Mucosa of rectum (tissue), 2 donors: ENCODE measurements around the gene RENBP.
A peak's percentile ranks its signal among the peaks of the same experiment; 100 is the strongest.

Experiments
- H3K27ac ChIP-seq, 2 donors: one replicate each; pipeline ENCODE4 v1.7.0; 2013; ENCODE audit warnings: inconsistent platforms in 2 of 2, low read depth in 2 of 2, low read length in 2 of 2
- H3K27me3 ChIP-seq, 2 donors: one replicate each; pipeline ENCODE4 v1.7.0; 2013; ENCODE audit warnings: low read length in 2 of 2; ENCODE audit not compliant: control insufficient read depth in 2 of 2, insufficient read depth in 2 of 2
- H3K36me3 ChIP-seq, 2 donors: one replicate each; pipeline ENCODE4 v1.7.0; 2013; ENCODE audit warnings: low read length in 2 of 2; ENCODE audit not compliant: control insufficient read depth in 2 of 2, insufficient read depth in 2 of 2
- H3K4me1 ChIP-seq, 2 donors: one replicate each; pipeline ENCODE4 v1.7.0; 2013; ENCODE audit warnings: low read length in 2 of 2, mild to moderate bottlenecking in 1 of 2; ENCODE audit not compliant: control insufficient read depth in 2 of 2, insufficient read depth in 2 of 2
- H3K4me3 ChIP-seq, 2 donors: one replicate each; pipeline ENCODE4 v1.7.0; 2013; ENCODE audit warnings: low read length in 2 of 2
- H3K9ac ChIP-seq, 2 donors: one replicate each; pipeline ENCODE4 v1.7.0; 2013; ENCODE audit warnings: low read length in 2 of 2, low read depth in 1 of 2, mild to moderate bottlenecking in 1 of 2
- H3K9me3 ChIP-seq, 2 donors: one replicate each; pipeline ENCODE4 v1.7.0; 2013; ENCODE audit warnings: low read length in 2 of 2; ENCODE audit not compliant: control insufficient read depth in 2 of 2
- donor health status: healthy.
- donor health status: Normal muscosa, but diverticular disease.

The RENBP gene

DNA sequence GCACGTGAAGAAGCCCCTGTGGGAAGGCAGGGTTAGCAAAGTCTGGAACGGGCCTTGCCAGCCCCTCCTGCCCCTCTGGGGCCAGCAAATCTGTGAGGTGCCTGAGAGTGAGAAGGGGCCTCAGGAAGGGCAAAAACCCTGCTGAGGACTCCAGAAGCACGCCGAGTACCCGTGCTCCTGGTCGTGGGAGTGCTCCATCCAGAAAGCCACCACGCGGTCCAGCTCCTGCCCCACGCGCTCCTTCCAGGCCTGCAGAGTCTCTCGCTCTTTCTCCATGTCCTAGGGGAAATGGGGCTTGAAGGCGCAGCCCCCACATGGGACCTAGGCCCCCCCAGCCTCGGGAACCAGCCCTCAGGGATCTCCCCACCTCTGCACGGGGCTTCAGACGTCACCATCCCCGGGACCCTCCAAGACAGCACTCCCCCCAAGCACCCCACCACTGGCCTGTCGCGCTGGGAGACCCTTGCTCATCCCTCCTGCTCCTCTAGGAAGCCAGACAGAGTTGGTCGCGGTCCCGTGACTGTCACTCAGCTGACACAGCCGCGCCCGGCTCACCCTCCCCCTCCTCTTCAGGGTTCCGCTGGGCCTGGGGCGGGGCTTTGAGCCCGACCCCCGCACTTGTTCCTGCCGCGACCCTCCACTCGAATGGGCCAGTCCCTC lies at the start of gene RENBP:
Gene RENBP (minus strand): TSS at position 504 of the 660 bp plus-strand sequence. CDS start 33 bp downstream, at position 471.
- H3K27ac ChIP-seq = peak within 1 kb of the TSS in 1 of 2 donors; percentile 52
- H3K4me3 ChIP-seq = peak within 1 kb of the TSS; percentile 51 to 54
- no peaks in the 10 kb centered on the region for H3K9me3 ChIP-seq
- peaks cover 0 to 7% of the 10 kb centered on the region in 2 donors for H3K27me3 ChIP-seq
- H3K36me3 ChIP-seq = peaks cover 0 to 1% of the 10 kb centered on the region in 2 donors
- H3K4me1 ChIP-seq = peaks cover 3 to 5% of the 10 kb centered on the region in 2 donors
- peak within 1 kb of the TSS; percentile 16 to 47 for H3K9ac ChIP-seq

DNA sequence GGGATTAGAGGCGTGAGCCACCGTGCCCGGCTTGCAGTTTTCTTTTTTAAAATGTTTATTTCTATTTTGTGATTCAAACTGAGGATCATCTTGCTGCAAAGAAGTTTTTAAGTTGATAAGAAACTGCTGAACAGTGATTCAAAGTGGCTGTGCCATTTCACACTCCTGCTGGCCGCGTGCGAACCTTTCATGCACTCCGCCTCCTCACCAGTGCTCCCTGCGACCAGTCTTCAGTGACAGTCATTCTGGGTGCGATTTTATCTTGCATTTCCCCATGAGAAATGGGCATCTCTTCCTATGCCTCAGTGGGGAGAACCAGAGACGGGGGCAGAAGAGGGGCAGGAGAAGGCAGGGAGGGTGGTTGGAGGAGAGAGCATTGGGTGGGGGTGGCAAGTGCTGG lies 49.5 kb upstream of the RENBP start:
- H3K4me1 ChIP-seq = no peaks in the 10 kb centered on the region
- no peak overlapping the region for H3K9ac ChIP-seq
- H3K9me3 ChIP-seq = no peaks in the 10 kb centered on the region
- no peak overlapping the region for H3K27ac ChIP-seq
- H3K36me3 ChIP-seq = no peaks in the 10 kb centered on the region
- H3K4me3 ChIP-seq = no peak overlapping the region
- H3K27me3 ChIP-seq = peaks cover 4 to 8% of the 10 kb centered on the region in 2 donors

DNA sequence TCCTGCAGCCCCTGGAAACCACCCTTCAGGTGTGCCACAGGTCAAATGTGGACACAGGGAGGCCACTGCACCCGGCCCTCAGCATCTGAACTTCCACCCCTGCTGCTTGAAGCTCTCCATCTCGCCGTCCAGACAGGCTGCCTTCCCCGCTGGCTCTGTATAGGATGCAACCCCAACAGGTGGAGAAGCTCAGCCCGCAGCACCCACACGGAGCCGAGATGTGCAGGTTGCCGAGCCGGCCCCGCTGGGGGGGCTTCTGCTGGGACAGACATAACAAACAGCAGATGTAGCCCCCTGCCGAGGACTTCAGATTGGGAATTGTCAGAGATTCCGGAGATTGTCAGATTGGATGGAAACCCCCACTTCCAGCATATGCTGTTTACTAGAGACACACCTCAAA lies 48.6 kb upstream of the RENBP start:
- no peaks in the 10 kb centered on the region for H3K9me3 ChIP-seq
- H3K4me3 ChIP-seq = no peak overlapping the region
- H3K27me3 ChIP-seq = peaks cover 4 to 8% of the 10 kb centered on the region in 2 donors
- no peaks in the 10 kb centered on the region for H3K4me1 ChIP-seq
- no peak overlapping the region for H3K9ac ChIP-seq
- no peaks in the 10 kb centered on the region for H3K36me3 ChIP-seq
- H3K27ac ChIP-seq = no peak overlapping the region

DNA sequence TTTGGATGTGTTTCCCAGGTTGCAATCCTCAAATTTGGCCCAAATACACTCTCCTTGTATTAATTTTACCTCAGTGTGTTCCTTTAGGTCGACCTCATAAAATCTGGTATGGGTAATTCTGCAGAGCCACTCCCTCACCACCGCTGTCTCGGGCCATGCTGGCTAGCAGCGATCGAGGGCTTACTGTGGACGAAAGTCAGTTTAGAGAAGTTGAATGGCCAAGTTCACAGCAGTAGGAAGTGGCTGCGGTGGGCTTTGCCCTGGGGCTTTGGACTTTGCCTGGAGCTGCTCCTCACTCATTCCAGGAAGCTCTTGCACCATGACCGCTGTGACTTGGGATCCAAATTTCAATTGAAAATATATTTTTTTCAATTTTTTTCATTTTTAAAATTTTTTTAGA lies 47.7 kb upstream of the RENBP start:
- no peak overlapping the region for H3K27ac ChIP-seq
- H3K9me3 ChIP-seq = no peaks in the 10 kb centered on the region
- H3K9ac ChIP-seq = no peak overlapping the region
- H3K27me3 ChIP-seq = peaks cover 4 to 8% of the 10 kb centered on the region in 2 donors
- no peak overlapping the region for H3K4me3 ChIP-seq
- H3K36me3 ChIP-seq = no peaks in the 10 kb centered on the region
- no peaks in the 10 kb centered on the region for H3K4me1 ChIP-seq

DNA sequence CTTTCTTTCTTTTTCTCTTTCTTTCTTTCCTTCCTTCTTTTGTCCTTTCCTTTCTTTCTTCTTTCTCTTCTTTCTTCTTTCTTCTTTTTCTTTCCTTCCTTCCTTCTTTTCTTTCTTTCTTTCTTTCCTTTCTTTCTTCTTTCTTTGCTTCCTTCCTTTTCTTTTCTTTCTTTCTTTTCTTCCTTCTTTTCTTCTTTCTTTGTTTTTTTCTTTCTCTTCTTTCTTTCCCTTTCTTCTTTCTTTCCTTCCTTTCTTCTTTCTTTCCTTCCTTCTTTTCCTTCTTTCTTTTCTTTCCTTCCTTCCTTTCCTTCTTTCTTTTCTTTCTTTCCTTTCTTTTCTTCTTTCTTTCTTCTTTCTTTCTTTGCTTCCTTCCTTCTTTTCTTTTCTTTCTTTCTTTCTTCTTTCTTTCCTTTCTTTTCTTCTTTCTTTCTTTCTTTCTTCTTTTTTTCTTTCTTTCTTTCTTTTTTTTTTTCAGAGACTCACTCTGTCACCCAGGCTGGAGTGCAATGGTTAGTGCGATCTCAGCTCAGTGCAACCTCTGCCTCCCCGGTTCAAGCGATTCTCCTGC lies 46.7 kb upstream of the RENBP start:
- peaks cover 4 to 8% of the 10 kb centered on the region in 2 donors for H3K27me3 ChIP-seq
- no peaks in the 10 kb centered on the region for H3K9me3 ChIP-seq
- H3K9ac ChIP-seq = no peak overlapping the region
- H3K4me3 ChIP-seq = no peak overlapping the region
- no peaks in the 10 kb centered on the region for H3K36me3 ChIP-seq
- H3K4me1 ChIP-seq = no peaks in the 10 kb centered on the region
- H3K27ac ChIP-seq = no peak overlapping the region

DNA sequence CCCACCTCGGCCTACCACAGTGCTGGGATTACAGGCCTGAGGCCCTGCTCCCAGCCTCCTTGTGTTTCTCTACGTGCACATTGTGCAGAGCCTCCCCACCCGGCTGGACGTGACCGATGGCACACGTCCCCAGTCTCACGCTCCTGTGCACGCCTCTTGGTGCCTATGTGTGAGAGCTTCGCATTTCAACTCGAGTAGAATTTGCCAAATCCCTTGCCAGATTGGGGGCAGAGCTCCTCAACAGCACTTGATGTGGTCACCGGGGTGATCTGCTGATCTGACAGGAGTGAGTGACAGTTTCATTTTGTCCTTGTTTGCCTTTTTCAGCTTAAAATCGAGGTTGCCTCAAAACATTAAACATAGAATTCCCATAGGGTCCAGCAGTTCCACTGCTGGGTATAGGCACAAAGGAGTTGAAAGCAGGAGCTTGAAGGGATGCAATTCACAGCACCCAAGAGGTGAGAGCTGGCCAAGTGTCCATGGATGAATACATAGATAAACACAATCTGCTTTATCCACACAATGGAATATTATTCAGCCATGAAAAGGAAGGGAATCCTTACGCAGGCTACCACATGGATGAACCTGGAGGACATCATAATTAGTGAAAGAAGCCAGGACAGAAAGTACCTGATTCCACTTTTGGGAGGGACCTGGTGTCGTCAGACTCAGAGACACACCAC lies 45.7 kb upstream of the RENBP start:
- H3K4me1 ChIP-seq = peaks cover 3 to 4% of the 10 kb centered on the region in 2 donors
- H3K9me3 ChIP-seq = no peaks in the 10 kb centered on the region
- no peaks in the 10 kb centered on the region for H3K36me3 ChIP-seq
- H3K27ac ChIP-seq = no peak overlapping the region
- no peak overlapping the region for H3K4me3 ChIP-seq
- no peak overlapping the region for H3K9ac ChIP-seq
- peaks cover 4 to 11% of the 10 kb centered on the region in 2 donors for H3K27me3 ChIP-seq

DNA sequence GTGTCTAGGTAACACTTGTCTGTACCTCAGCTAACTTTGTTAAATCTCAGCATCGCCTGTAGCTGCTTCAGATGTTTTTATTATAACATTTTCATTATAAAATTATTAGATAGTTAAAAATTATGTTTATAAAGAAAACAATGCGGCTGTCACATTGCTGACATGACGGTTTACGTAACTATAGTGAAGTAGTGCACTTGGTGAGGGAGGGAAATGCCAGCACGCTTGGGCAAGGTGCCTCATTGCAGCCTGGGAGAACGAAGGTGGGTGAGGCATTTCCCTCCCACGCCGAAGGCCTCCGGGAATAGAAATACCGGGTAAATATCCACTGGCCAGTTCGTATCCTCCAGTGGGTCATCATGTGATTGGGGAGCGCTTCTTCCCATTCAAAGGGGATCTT lies 44.0 kb upstream of the RENBP start:
- Histone ChIP-seq H3K4me3 (no peak overlapping the region), H3K9ac (no peak overlapping the region), H3K4me1 (peaks cover 6 to 7% of the 10 kb centered on the region in 2 donors), H3K9me3 (no peaks in the 10 kb centered on the region), H3K27me3 (peaks cover 4 to 11% of the 10 kb centered on the region in 2 donors), H3K36me3 (no peaks in the 10 kb centered on the region), H3K27ac (no peak overlapping the region)

DNA sequence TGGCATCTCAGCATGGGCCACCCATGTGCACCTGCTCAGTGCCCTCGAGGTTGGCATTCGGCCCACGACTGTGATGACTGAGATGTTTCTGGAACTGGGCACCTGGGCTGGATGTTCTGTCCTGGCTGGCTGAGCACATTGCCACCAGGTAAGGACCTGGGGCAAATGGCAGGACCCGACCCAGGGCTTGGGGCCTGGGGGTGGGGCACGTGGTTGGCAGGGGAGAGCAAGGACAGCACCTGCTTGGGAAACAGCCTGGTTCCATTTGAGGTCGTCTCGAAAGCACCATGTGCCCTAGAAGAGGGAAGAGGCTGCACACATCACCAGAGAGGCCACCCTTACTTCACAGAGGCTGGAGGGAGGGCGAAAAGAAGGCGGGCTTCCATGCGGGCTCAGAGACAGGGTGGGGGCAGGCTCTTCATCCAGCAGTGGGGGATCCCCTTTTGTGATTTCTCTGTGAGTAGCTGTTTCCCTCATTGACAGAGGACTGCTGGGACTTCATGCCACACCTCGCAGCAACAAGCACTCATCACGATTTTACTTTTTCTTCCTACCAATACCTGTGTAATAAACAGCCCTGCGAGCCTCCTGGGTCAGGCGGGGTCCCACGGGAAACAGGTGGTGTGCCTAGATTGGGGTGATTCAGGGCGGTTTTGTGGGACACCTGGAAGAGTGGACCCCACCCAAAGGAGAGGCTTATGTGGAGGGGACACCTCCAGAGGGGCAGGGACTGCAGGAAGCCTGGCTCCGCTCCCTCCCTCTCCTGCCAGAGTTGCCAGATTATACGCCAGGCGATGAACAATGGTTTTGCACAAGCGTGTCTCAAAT lies 40.1 kb upstream of the RENBP start:
- Histone ChIP-seq H3K27me3 (peaks cover 5 to 11% of the 10 kb centered on the region in 2 donors), H3K4me1 (peaks cover 7 to 14% of the 10 kb centered on the region in 2 donors), H3K36me3 (no peaks in the 10 kb centered on the region), H3K9ac (peak overlapping the region; percentile 8 to 63), H3K9me3 (no peaks in the 10 kb centered on the region), H3K27ac (peak overlapping the region in 1 of 2 donors; percentile 80), H3K4me3 (no peak overlapping the region)

DNA sequence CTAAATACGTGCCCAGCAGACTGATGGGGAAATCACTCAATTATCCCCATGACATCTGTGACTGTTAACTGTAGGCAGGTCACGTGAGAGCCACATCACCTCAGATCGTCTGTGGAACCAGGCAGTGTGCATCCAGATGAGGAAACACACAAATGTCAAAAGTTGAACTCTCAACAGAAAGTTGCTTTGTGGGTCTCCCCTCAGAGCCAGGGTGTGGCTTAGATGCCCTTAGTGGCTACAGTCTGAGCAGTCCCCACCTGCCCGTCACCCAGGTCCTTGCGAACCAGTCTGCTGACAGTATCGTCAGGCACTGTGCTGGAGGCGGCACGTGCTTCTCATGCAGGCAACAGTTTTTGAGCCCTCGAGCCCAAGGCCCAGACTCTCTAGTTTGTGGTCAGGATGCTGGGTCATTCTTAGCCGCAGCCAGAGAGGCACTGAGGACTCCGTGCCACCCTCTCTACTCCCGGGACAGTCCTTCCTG lies 38.9 kb upstream of the RENBP start:
- Histone ChIP-seq H3K27ac (peak overlapping the region in 1 of 2 donors; percentile 16), H3K9ac (no peak overlapping the region), H3K27me3 (peaks cover 5 to 11% of the 10 kb centered on the region in 2 donors), H3K4me3 (no peak overlapping the region), H3K9me3 (no peaks in the 10 kb centered on the region), H3K36me3 (no peaks in the 10 kb centered on the region), H3K4me1 (peaks cover 7 to 14% of the 10 kb centered on the region in 2 donors)
